ENCODE results near the gene ANGEL1. TPM values are rescaled to one million over a fixed set of nuclear protein-coding genes. Genes with fewer than 3 reads are reported as not detected.

ANGEL1 gene
- total and polyA plus RNA-seq, 2 of the 13 experiments (the other 11 are each of a cell fraction or from before 2014, with no cell fraction given): 14.3 to 20.1 TPM

DNA sequence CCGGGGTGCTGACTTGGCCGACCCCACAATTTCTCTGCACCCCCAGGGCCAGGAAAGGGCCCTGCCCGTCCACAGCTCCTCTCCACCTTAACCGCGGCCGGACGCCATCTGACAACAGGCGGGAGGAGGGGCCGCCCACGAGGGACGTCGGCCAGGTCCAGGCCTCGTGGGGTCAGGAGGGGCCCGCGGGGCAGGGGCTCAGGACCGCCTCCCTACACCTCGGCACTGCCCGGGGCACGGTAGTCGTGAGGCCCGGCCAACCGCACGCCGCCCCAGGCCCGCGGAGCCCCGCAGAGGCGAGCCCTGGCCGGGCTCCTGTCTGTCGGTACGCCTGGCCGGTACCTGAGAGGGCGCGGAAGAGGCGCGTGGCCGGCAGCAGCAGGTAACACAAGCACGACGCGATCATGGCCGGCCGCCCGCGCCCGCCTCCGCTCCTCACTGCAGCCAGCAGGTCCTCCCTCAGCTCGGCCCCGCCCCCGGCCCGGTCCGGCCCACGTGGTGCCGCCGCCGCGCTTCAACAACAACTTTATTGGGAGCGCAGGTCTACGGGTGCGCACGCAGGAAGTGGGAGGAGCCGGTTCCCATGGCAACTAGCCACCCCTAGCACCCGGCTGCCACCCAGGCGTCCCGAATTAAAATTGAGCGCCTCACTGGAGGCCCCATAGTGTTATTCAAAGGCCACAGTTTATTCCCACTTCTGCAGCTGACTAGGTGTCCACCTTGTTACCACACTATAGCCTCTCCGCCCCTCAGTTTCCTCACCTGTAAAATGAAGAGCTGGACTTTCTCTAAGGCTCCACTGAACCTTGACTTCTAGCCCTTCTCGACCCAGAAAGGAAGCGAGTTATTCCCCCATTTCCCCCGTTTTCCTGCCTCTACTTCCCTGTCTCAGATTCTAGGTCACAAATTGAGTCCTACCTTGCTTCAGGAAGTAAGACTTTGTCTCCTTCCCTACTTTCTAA, at the start of gene ANGEL1 (continued):
- TF ChIP-seq, protein P1, sequence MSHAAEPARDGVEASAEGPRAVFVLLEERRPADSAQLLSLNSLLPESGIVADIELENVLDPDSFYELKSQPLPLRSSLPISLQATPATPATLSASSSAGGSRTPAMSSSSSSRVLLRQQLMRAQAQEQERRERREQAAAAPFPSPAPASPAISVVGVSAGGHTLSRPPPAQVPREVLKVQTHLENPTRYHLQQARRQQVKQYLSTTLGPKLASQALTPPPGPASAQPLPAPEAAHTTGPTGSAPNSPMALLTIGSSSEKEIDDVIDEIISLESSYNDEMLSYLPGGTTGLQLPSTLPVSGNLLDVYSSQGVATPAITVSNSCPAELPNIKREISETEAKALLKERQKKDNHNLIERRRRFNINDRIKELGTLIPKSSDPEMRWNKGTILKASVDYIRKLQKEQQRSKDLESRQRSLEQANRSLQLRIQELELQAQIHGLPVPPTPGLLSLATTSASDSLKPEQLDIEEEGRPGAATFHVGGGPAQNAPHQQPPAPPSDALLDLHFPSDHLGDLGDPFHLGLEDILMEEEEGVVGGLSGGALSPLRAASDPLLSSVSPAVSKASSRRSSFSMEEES (CRISPR knock-in tag; IDR thresholded peaks at IDR 0.05): peak; percentile 59; the same call in 1 of the 2 replicates
- TF ChIP-seq, protein P2, sequence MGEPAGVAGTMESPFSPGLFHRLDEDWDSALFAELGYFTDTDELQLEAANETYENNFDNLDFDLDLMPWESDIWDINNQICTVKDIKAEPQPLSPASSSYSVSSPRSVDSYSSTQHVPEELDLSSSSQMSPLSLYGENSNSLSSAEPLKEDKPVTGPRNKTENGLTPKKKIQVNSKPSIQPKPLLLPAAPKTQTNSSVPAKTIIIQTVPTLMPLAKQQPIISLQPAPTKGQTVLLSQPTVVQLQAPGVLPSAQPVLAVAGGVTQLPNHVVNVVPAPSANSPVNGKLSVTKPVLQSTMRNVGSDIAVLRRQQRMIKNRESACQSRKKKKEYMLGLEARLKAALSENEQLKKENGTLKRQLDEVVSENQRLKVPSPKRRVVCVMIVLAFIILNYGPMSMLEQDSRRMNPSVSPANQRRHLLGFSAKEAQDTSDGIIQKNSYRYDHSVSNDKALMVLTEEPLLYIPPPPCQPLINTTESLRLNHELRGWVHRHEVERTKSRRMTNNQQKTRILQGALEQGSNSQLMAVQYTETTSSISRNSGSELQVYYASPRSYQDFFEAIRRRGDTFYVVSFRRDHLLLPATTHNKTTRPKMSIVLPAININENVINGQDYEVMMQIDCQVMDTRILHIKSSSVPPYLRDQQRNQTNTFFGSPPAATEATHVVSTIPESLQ (CRISPR knock-in tag; conservative IDR thresholded peaks at IDR 0.05): no peak
- TF ChIP-seq TARDBP (CRISPR knock-in tag; IDR thresholded peaks at IDR 0.05) (0 out of 2 replicates have a peak, but pooled peaks have one; percentile 72), NFKB2 (CRISPR knock-in tag; IDR thresholded peaks at IDR 0.05; ENCODE audit: borderline replicate concordance) (peak; percentile 76; the same call in 1 of the 2 replicates), SAFB2 (CRISPR knock-in tag; IDR thresholded peaks at IDR 0.05; ENCODE audit: borderline replicate concordance, low read depth) (no peak; the same call in 1 of the 2 replicates), KDM4B (CRISPR knock-in tag; IDR thresholded peaks at IDR 0.05) (no peak), ZNF552 (CRISPR knock-in tag; IDR thresholded peaks at IDR 0.05; ENCODE audit: borderline replicate concordance) (no peak), AGO2 (optimal IDR thresholded peaks at IDR 0.05; ENCODE audit: low read depth, low read length) (peak; percentile 82), LCORL (IDR thresholded peaks at IDR 0.05) (no peak), LCORL (CRISPR knock-in tag; IDR thresholded peaks at IDR 0.05) (peak; percentile 63; the same call in 1 of the 2 replicates), ZNF878 (CRISPR knock-in tag; IDR thresholded peaks at IDR 0.05) (peak; percentile 80; the same call in 1 of the 2 replicates), TCF7L2 (IDR thresholded peaks at IDR 0.05; ENCODE audit: low read depth, low read length) (no peak), ZNF354B (CRISPR knock-in tag; IDR thresholded peaks at IDR 0.05) (no peak), RFXANK (CRISPR knock-in tag; IDR thresholded peaks at IDR 0.05) (0 out of 2 replicates have a peak, but pooled peaks have one; percentile 38), ZKSCAN8 (CRISPR knock-in tag; IDR thresholded peaks at IDR 0.05; ENCODE audit: borderline replicate concordance) (peak; percentile 86; the same call in 1 of the 2 replicates), THYN1 (CRISPR knock-in tag; IDR thresholded peaks at IDR 0.05; ENCODE audit: borderline replicate concordance, low read depth) (no peak)
- TF ChIP-seq, protein P3, sequence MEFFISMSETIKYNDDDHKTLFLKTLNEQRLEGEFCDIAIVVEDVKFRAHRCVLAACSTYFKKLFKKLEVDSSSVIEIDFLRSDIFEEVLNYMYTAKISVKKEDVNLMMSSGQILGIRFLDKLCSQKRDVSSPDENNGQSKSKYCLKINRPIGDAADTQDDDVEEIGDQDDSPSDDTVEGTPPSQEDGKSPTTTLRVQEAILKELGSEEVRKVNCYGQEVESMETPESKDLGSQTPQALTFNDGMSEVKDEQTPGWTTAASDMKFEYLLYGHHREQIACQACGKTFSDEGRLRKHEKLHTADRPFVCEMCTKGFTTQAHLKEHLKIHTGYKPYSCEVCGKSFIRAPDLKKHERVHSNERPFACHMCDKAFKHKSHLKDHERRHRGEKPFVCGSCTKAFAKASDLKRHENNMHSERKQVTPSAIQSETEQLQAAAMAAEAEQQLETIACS (CRISPR knock-in tag; IDR thresholded peaks at IDR 0.05): no peak
- TF ChIP-seq, protein P4, sequence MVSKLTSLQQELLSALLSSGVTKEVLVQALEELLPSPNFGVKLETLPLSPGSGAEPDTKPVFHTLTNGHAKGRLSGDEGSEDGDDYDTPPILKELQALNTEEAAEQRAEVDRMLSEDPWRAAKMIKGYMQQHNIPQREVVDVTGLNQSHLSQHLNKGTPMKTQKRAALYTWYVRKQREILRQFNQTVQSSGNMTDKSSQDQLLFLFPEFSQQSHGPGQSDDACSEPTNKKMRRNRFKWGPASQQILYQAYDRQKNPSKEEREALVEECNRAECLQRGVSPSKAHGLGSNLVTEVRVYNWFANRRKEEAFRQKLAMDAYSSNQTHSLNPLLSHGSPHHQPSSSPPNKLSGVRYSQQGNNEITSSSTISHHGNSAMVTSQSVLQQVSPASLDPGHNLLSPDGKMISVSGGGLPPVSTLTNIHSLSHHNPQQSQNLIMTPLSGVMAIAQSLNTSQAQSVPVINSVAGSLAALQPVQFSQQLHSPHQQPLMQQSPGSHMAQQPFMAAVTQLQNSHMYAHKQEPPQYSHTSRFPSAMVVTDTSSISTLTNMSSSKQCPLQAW (CRISPR knock-in tag; IDR thresholded peaks at IDR 0.05): peak; percentile 51; the same call in 1 of the 2 replicates
- TF ChIP-seq, protein P5, sequence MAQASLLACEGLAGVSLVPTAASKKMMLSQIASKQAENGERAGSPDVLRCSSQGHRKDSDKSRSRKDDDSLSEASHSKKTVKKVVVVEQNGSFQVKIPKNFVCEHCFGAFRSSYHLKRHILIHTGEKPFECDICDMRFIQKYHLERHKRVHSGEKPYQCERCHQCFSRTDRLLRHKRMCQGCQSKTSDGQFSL (CRISPR knock-in tag; IDR thresholded peaks at IDR 0.05): no peak

All from HepG2 (cell line).